Activated B cell treated with CpG ODN at 0.5 μM for 24 hours (primary cell): Measurements from ENCODE around the gene FCN2. TPM values are rescaled to one million over a fixed set of nuclear protein-coding genes. Genes with fewer than 3 reads are reported as not detected.

Experiments
- ATAC-seq: fragments of 200-7000 bp; cut with Tn5 transposase; one replicate; pipeline ENCODE4 v1.10.0; 2021; ENCODE audit warnings: low read depth, mild to moderate bottlenecking, moderate library complexity
- CTCF ChIA-PET: fragments of 350-600 bp; sonication (Branson Sonifier 250); formaldehyde crosslinking; loops from one replicate; lab custom pipeline; 2021; ENCODE audit warnings: antibody characterized with exemption; lab: Charles Lee
- POLR2A ChIA-PET: fragments of 350-600 bp; sonication (Branson Sonifier 250); formaldehyde crosslinking; loops from one replicate; lab custom pipeline; 2021; ENCODE audit warnings: antibody characterized with exemption; lab: Charles Lee
- DNase-seq: peaks from one replicate; pipeline ENCODE4 v3.0.0; 2022
- H3K27ac Mint-ChIP-seq: one replicate; pipeline ENCODE4 v1.8.0; 2020; ENCODE audit warnings: mixed read lengths
- H3K27me3 Mint-ChIP-seq: one replicate; pipeline ENCODE4 v1.8.0; 2021; ENCODE audit warnings: mixed read lengths
- H3K36me3 Mint-ChIP-seq: one replicate; pipeline ENCODE4 v1.8.0; 2021; ENCODE audit warnings: low read depth, mixed read lengths
- H3K4me1 Mint-ChIP-seq: one replicate; pipeline ENCODE4 v1.8.0; 2021; ENCODE audit warnings: mixed read lengths
- H3K4me3 Mint-ChIP-seq: one replicate; pipeline ENCODE4 v1.8.0; 2020; ENCODE audit warnings: mild to moderate bottlenecking, mixed read lengths
- H3K9me3 Mint-ChIP-seq: one replicate; pipeline ENCODE4 v1.8.0; 2020; ENCODE audit warnings: mixed read lengths
- CTCF ChIP-seq: fragments of 200-600 bp; IDR thresholded peaks from one replicate; pipeline ENCODE4 v1.8.0; 2022; ENCODE audit warnings: antibody characterized with exemption, mild to moderate bottlenecking
- intact Hi-C: fragments of 100-400 bp; cut with micrococcal nuclease; formaldehyde crosslinking; loops from one replicate; pipeline ENCODE4 v1.15.1; 2024
- total RNA-seq: library from RNA; stranded (reverse); gene quantifications from 2 replicates; pipeline ENCODE4 v1.2.3, GENCODE V29; 2022

The FCN2 gene
- total RNA-seq, 1 donor from 2014 or later = not detected

- Mint-ChIP-seq H3K4me3 (no peak overlapping the region), H3K4me1 (peaks cover 8% of the 10 kb centered on the region), H3K27ac (no peak overlapping the region), H3K27me3 (peaks cover 11% of the 10 kb centered on the region), H3K36me3 (peaks cover 3% of the 10 kb centered on the region), H3K9me3 (peaks cover 13% of the 10 kb centered on the region)
- no peak for DNase-seq
- ATAC-seq = no peak
- no peak for TF ChIP-seq CTCF
- intact Hi-C loops = no loop called here
- POLR2A ChIA-PET = no interaction called here
- CTCF ChIA-PET = no interaction called here
These were observed 41.7 kb downstream of the FCN2 start for GRCh38 chr9:134922066-134922931.

GRCh38 chr9:134922932-134923240, 42.3 kb downstream of the FCN2 start:
- H3K27me3 Mint-ChIP-seq = peaks cover 11% of the 10 kb centered on the region
- no peak for ATAC-seq
- peaks cover 13% of the 10 kb centered on the region for H3K9me3 Mint-ChIP-seq
- POLR2A ChIA-PET = no interaction called here
- H3K36me3 Mint-ChIP-seq = peaks cover 3% of the 10 kb centered on the region
- no peak for TF ChIP-seq CTCF
- CTCF ChIA-PET = no interaction called here
- H3K27ac Mint-ChIP-seq = no peak overlapping the region
- intact Hi-C loops = no loop called here
- no peak overlapping the region for H3K4me3 Mint-ChIP-seq
- peaks cover 7% of the 10 kb centered on the region for H3K4me1 Mint-ChIP-seq
- no peak for DNase-seq

- DNase-seq (no peak), ATAC-seq (no peak)
- Mint-ChIP-seq H3K4me3 (no peak overlapping the region), H3K9me3 (peaks cover 11% of the 10 kb centered on the region), H3K4me1 (peaks cover 12% of the 10 kb centered on the region), H3K27ac (no peak overlapping the region), H3K36me3 (peaks cover 3% of the 10 kb centered on the region), H3K27me3 (peaks cover 9% of the 10 kb centered on the region)
- ChIA-PET CTCF (no interaction called here), POLR2A (no interaction called here)
- no peak for TF ChIP-seq CTCF
- intact Hi-C loops = no loop called here
These were observed 42.9 kb downstream of the FCN2 start for GRCh38 chr9:134923466-134923865.

GRCh38 chr9:134925011-134925511, 44.5 kb downstream of the FCN2 start:
- DNase-seq (no peak), ATAC-seq (no peak)
- H3K4me1 Mint-ChIP-seq = peaks cover 28% of the 10 kb centered on the region
- ChIA-PET POLR2A (no interaction called here), CTCF (no interaction called here)
- peaks cover 15% of the 10 kb centered on the region for H3K27me3 Mint-ChIP-seq
- TF ChIP-seq CTCF = no peak
- H3K27ac Mint-ChIP-seq = peak overlapping the region; percentile 9
- no peaks in the 10 kb centered on the region for H3K9me3 Mint-ChIP-seq
- H3K36me3 Mint-ChIP-seq = no peaks in the 10 kb centered on the region
- no peak overlapping the region for H3K4me3 Mint-ChIP-seq
- intact Hi-C loops = no loop called here

GRCh38 chr9:134928436-134929192, 48.0 kb downstream of the FCN2 start:
- Mint-ChIP-seq H3K36me3 (no peaks in the 10 kb centered on the region), H3K4me3 (peak overlapping the region; percentile 49)

More at GRCh38 chr9:134928436-134929192, 48.0 kb downstream of the FCN2 start:
- H3K27me3 Mint-ChIP-seq = peaks cover 32% of the 10 kb centered on the region
- intact Hi-C loops = no loop called here
- CTCF ChIA-PET = no interaction called here
- ATAC-seq (no peak), DNase-seq (no peak)
- peaks cover 59% of the 10 kb centered on the region for H3K4me1 Mint-ChIP-seq
- no peak overlapping the region for H3K27ac Mint-ChIP-seq
- H3K9me3 Mint-ChIP-seq = peaks cover 2% of the 10 kb centered on the region
- POLR2A ChIA-PET = no interaction called here
- TF ChIP-seq CTCF = no peak
